ENCODE results near the gene VPS45. TPM values are rescaled to one million over a fixed set of nuclear protein-coding genes. Genes with fewer than 3 reads are reported as not detected.

The VPS45 gene
- polyA plus RNA-seq, 1 donor from 2014 or later = 174 TPM

DNA sequence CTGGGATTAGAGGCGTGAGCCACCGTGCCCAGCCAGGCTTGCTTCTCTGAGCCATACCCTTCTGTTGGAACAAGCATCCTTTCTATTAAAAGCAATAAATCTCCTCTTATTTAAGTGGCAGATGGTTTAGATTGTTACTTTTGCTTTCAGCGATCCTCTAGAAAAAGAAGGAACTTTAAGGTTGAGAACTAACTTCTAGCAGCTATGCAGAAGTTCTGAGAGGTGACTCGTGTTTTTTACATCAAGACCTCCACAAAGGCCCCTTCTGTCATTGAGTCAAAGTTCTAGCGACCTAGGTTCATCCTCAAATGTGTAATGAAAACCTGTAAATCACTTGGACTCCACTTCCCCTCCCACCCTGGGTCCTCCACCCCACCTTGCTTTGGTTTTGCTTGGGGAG, 112.9 kb downstream of the VPS45 start:
- Histone ChIP-seq H3K4me2 (ENCODE audit: low read length) (no peak overlapping the region), H3K36me3 (ENCODE audit: insufficient read depth, low read length) (no peaks in the 10 kb centered on the region), H3K27ac (ENCODE audit: low read length) (no peak overlapping the region), H3K79me2 (replicated peaks; ENCODE audit: insufficient read depth, low read length) (no peaks in the 10 kb centered on the region), H3F3A (ENCODE audit: insufficient read depth, low read length, poor library complexity, severe bottlenecking) (no peaks in the 10 kb centered on the region), H3K27me3 (ENCODE audit: insufficient read depth, low read depth, low read length) (no peaks in the 10 kb centered on the region), H3K4me3 (ENCODE audit: low read length) (no peak overlapping the region), H3K9me3 (ENCODE audit: low read length) (no peaks in the 10 kb centered on the region), H4K20me1 (ENCODE audit: insufficient read depth) (no peaks in the 10 kb centered on the region), H3K9me2 (ENCODE audit: insufficient read depth, low read length) (no peaks in the 10 kb centered on the region), H3K9ac (ENCODE audit: low read length) (no peak overlapping the region), H2AFZ (ENCODE audit: low read depth, low read length) (no peak overlapping the region)
- no peak for TF ChIP-seq SMC3 (conservative IDR thresholded peaks at IDR 0.05; ENCODE audit: poor library complexity)

DNA sequence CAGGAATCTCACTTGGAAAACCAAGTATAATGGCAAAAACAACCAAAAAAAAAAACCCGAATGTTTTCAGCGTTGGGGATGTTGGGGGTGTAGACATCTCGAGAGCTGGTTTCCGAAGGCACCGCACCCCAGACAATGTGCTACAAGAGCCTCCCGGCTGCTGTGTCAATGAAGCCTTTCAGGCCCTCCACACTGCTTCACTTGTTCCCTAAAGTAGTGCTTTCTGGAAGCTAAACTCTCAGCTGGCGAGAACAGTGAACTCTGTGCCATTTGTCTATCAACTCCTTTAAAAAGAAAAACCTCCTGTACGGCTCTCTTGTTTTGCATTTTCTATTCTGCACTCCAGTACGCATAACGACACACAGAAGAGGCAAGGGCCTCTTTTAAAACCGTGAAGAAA, 114.7 kb downstream of the VPS45 start:
- H3K27ac ChIP-seq (ENCODE audit: low read length) = no peak overlapping the region
- H3F3A ChIP-seq (ENCODE audit: insufficient read depth, low read length, poor library complexity, severe bottlenecking) = no peaks in the 10 kb centered on the region
- TF ChIP-seq POLR2AphosphoS5 (IDR thresholded peaks at IDR 0.05) = no peak
- no peak for TF ChIP-seq MXI1 (conservative IDR thresholded peaks at IDR 0.05; ENCODE audit: poor library complexity, severe bottlenecking)
- no peak for TF ChIP-seq SMC3 (conservative IDR thresholded peaks at IDR 0.05; ENCODE audit: poor library complexity)
- no peak for TF ChIP-seq EP300 (conservative IDR thresholded peaks at IDR 0.05; ENCODE audit: poor library complexity, severe bottlenecking)
- TF ChIP-seq CTCF (IDR thresholded peaks at IDR 0.05; ENCODE audit: poor library complexity, severe bottlenecking) = no peak
- TF ChIP-seq RAD21 (conservative IDR thresholded peaks at IDR 0.05) = no peak
- TF ChIP-seq TAF1 (IDR thresholded peaks at IDR 0.05; ENCODE audit: low read depth) = no peak
- TF ChIP-seq EZH2 (IDR thresholded peaks at IDR 0.05; ENCODE audit: borderline replicate concordance, insufficient read depth, low read length, poor library complexity, severe bottlenecking) = no peak
- TF ChIP-seq REST (IDR thresholded peaks at IDR 0.05; ENCODE audit: borderline replicate concordance) = no peak
- no peak overlapping the region for H3K4me2 ChIP-seq (ENCODE audit: low read length)
- H4K20me1 ChIP-seq (ENCODE audit: insufficient read depth) = no peaks in the 10 kb centered on the region
- H3K9me3 ChIP-seq (ENCODE audit: low read length) = no peaks in the 10 kb centered on the region
- no peaks in the 10 kb centered on the region for H3K36me3 ChIP-seq (ENCODE audit: insufficient read depth, low read length)
- H3K4me3 ChIP-seq (ENCODE audit: low read length) = no peak overlapping the region
- H3K79me2 ChIP-seq (replicated peaks; ENCODE audit: insufficient read depth, low read length) = no peaks in the 10 kb centered on the region
- no peak overlapping the region for H2AFZ ChIP-seq (ENCODE audit: low read depth, low read length)
- H3K9ac ChIP-seq (ENCODE audit: low read length) = no peak overlapping the region
- H3K27me3 ChIP-seq (ENCODE audit: insufficient read depth, low read depth, low read length) = no peaks in the 10 kb centered on the region
- H3K9me2 ChIP-seq (ENCODE audit: insufficient read depth, low read length) = no peaks in the 10 kb centered on the region

DNA sequence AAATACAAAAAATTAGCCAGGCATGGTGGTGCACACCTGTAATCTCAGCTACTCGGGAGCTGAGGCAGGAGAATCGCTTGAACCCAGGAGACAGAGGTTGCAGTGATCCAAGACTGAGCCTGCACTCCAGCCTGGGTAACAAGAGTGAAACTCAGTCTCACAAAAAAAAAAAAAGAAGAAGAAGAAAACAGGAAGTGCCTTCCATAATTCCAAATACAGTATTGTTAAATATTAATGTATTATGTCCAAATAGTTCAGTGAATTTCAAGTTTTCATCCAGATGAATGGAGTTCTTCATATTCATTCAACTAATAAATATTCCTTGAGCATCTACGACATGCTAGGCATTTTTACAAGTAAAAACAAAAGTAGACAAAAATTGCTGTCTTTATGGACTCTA, 115.5 kb downstream of the VPS45 start:
- H2AFZ ChIP-seq (ENCODE audit: low read depth, low read length) = no peak overlapping the region
- H3K4me3 ChIP-seq (ENCODE audit: low read length) = no peak overlapping the region
- H3K4me2 ChIP-seq (ENCODE audit: low read length) = no peak overlapping the region
- no peak overlapping the region for H3K27ac ChIP-seq (ENCODE audit: low read length)
- no peaks in the 10 kb centered on the region for H3K9me2 ChIP-seq (ENCODE audit: insufficient read depth, low read length)
- no peak for TF ChIP-seq RAD21 (conservative IDR thresholded peaks at IDR 0.05)
- no peak for TF ChIP-seq EZH2 (IDR thresholded peaks at IDR 0.05; ENCODE audit: borderline replicate concordance, insufficient read depth, low read length, poor library complexity, severe bottlenecking)
- TF ChIP-seq MXI1 (conservative IDR thresholded peaks at IDR 0.05; ENCODE audit: poor library complexity, severe bottlenecking) = no peak
- TF ChIP-seq REST (IDR thresholded peaks at IDR 0.05; ENCODE audit: borderline replicate concordance) = no peak
- no peak for TF ChIP-seq TAF1 (IDR thresholded peaks at IDR 0.05; ENCODE audit: low read depth)
- no peak for TF ChIP-seq SMC3 (conservative IDR thresholded peaks at IDR 0.05; ENCODE audit: poor library complexity)
- no peak for TF ChIP-seq EP300 (conservative IDR thresholded peaks at IDR 0.05; ENCODE audit: poor library complexity, severe bottlenecking)
- no peak for TF ChIP-seq POLR2AphosphoS5 (IDR thresholded peaks at IDR 0.05)
- no peak for TF ChIP-seq CTCF (IDR thresholded peaks at IDR 0.05; ENCODE audit: poor library complexity, severe bottlenecking)
- H4K20me1 ChIP-seq (ENCODE audit: insufficient read depth) = no peaks in the 10 kb centered on the region
- H3K9ac ChIP-seq (ENCODE audit: low read length) = no peak overlapping the region
- H3K79me2 ChIP-seq (replicated peaks; ENCODE audit: insufficient read depth, low read length) = no peaks in the 10 kb centered on the region
- no peaks in the 10 kb centered on the region for H3K9me3 ChIP-seq (ENCODE audit: low read length)
- no peaks in the 10 kb centered on the region for H3K27me3 ChIP-seq (ENCODE audit: insufficient read depth, low read depth, low read length)
- H3K36me3 ChIP-seq (ENCODE audit: insufficient read depth, low read length) = no peaks in the 10 kb centered on the region
- no peaks in the 10 kb centered on the region for H3F3A ChIP-seq (ENCODE audit: insufficient read depth, low read length, poor library complexity, severe bottlenecking)

Data from neural cell (in vitro differentiated cells).